Activated CD4-positive, alpha-beta T cell treated with anti-CD3 and anti-CD28 coated beads for 36 hours (primary cell): ENCODE data around the gene KCNK2. TPM values are rescaled to one million over a fixed set of nuclear protein-coding genes. Genes with fewer than 3 reads are reported as not detected.
"Not testable (repeated sequence)": the region's sequence is repeated elsewhere in the genome, so short reads cannot be mapped to it uniquely, and the experiment has no call there.

Experiments used
- ATAC-seq: fragments of 200-7000 bp; cut with Tn5 transposase; one replicate; pipeline ENCODE4 v1.10.0; 2021; ENCODE audit warnings: mild to moderate bottlenecking, moderate library complexity
- CTCF ChIA-PET: fragments of 350-600 bp; sonication (Branson Sonifier 250); formaldehyde crosslinking; loops from one replicate; lab custom pipeline; 2021; ENCODE audit warnings: antibody characterized with exemption; lab: Charles Lee
- POLR2A ChIA-PET: fragments of 350-600 bp; sonication (Branson Sonifier 250); formaldehyde crosslinking; loops from one replicate; lab custom pipeline; 2021; ENCODE audit warnings: antibody characterized with exemption, inconsistent platforms; lab: Charles Lee
- DNase-seq: peaks from one replicate; pipeline ENCODE4 v3.0.0-alpha.2; 2020
- H3K27ac Mint-ChIP-seq: one replicate; pipeline ENCODE4 v1.8.0; 2021; ENCODE audit warnings: mixed read lengths
- H3K27me3 Mint-ChIP-seq: one replicate; pipeline ENCODE4 v1.8.0; 2021; ENCODE audit warnings: mixed read lengths
- H3K36me3 Mint-ChIP-seq: one replicate; pipeline ENCODE4 v1.8.0; 2021; ENCODE audit warnings: low read depth, mixed read lengths
- H3K4me1 Mint-ChIP-seq: one replicate; pipeline ENCODE4 v1.8.0; 2021; ENCODE audit warnings: mixed read lengths
- H3K4me3 Mint-ChIP-seq: one replicate; pipeline ENCODE4 v1.8.0; 2021; ENCODE audit warnings: mild to moderate bottlenecking, moderate library complexity, mixed read lengths
- H3K9me3 Mint-ChIP-seq: one replicate; pipeline ENCODE4 v1.8.0; 2021; ENCODE audit warnings: low read depth, mixed read lengths
- intact Hi-C, 2 experiments: fragments of 100-400 bp; cut with DNase I in 1 of 2; cut with micrococcal nuclease in 1 of 2; formaldehyde crosslinking; loops; one replicate each; pipeline versions ENCODE4 v1.14.2 to v1.15.1; 2022 to 2024; cut with DNase I, micrococcal nuclease
- total RNA-seq, 2 experiments: library from RNA; stranded (reverse); gene quantifications; one replicate each; pipeline ENCODE4 v1.2.3, GENCODE V29; 2021

KCNK2 gene
- total RNA-seq, 2 experiments from 2014 or later = not detected

GRCh38 chr1:215163144-215163543, 80.6 kb downstream of the KCNK2 start:
- intact Hi-C loops, H3K9me3 Mint-ChIP-seq, H3K27ac Mint-ChIP-seq, ATAC-seq, H3K36me3 Mint-ChIP-seq, H3K4me1 Mint-ChIP-seq, DNase-seq, POLR2A ChIA-PET, CTCF ChIA-PET, H3K4me3 Mint-ChIP-seq, H3K27me3 Mint-ChIP-seq: not testable (repeated sequence)

- Mint-ChIP-seq H3K36me3 (no peaks in the 10 kb centered on the region), H3K4me1 (no peaks in the 10 kb centered on the region), H3K9me3 (peaks cover 5% of the 10 kb centered on the region), H3K27ac (no peak overlapping the region), H3K27me3 (no peaks in the 10 kb centered on the region), H3K4me3 (no peak overlapping the region)
- ChIA-PET POLR2A (no interaction called here), CTCF (no interaction called here)
- no peak for ATAC-seq
- no peak for DNase-seq
- intact Hi-C loops = no loop called here
These were observed 84.3 kb downstream of the KCNK2 start for GRCh38 chr1:215166886-215167285.

GRCh38 chr1:215181518-215181917, 99.0 kb downstream of the KCNK2 start:
- no peak overlapping the region for H3K4me3 Mint-ChIP-seq
- ChIA-PET CTCF (no interaction called here), POLR2A (no interaction called here)
- no peak overlapping the region for H3K27ac Mint-ChIP-seq
- peaks cover 2% of the 10 kb centered on the region for H3K27me3 Mint-ChIP-seq
- intact Hi-C loops = no loop called here
- H3K36me3 Mint-ChIP-seq = no peaks in the 10 kb centered on the region
- ATAC-seq = no peak
- H3K4me1 Mint-ChIP-seq = no peaks in the 10 kb centered on the region
- DNase-seq = no peak
- peaks cover 12% of the 10 kb centered on the region for H3K9me3 Mint-ChIP-seq

DNA sequence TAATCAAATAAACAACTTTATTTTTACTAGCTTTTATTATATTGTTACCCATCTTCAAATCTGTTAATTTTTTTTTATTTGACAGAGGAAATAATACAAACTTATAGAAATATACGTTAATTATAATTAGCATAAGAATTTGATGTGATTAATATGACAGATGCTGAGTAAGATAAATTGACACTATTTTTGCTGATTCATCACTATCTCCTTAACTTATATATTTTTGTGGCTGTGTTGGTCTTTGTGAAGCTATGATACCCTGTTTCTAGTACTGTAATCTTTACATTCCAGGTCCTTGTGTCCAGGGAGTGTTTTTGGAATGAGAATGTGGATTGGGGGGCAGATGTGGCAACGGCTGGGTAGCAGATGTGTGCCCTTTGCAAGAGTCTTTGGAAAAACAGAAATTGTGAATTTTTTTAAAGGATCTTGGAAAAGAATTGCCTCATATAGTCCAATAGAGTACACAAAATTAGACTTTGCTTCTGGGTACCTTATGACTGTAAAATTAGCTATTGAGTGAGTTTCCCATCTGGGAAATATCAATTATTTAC, 102.6 kb downstream of the KCNK2 start:
- Mint-ChIP-seq H3K4me3 (no peak overlapping the region), H3K36me3 (no peaks in the 10 kb centered on the region), H3K9me3 (peaks cover 5% of the 10 kb centered on the region), H3K4me1 (no peaks in the 10 kb centered on the region), H3K27ac (no peak overlapping the region), H3K27me3 (peaks cover 4% of the 10 kb centered on the region)
- ATAC-seq (no peak), DNase-seq (no peak)
- CTCF ChIA-PET = interaction anchor here (0.6 kb wide), 1 partner anchor 216 kb away, joined by 3 read pairs; no protein-coding TSS in a partner anchor
- intact Hi-C loops = no loop called here
- POLR2A ChIA-PET = no interaction called here

DNA sequence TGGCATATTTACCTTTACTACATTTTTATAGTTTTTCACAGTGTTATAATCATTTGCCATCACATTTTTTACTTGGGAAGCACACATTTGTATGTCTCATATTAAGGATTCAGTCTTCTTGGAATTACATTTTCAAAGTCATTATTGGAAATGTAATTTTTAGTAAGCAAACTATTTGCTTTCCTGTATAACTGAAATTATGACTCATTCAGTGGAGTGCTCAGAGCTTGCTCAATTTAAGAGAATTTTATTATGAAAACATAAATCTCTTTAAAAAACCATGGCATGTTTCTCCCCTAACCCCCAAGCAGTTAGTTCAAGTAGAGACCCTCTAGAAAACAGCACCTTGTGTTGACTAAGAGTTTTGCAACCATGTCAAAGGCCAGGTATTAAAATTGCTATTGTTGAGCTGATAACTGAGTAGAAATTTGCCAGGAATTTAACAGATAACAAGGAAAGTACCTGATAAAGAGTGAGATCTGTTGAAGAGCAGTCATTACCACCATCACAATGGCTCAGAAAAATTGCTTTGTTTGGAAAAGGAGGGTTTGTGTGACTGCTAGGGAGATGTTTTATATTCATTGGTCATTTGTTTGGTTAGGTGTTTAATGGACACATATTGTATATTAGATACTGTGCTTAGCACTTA, 105.9 kb downstream of the KCNK2 start:
- Mint-ChIP-seq H3K4me3 (no peak overlapping the region), H3K36me3 (no peaks in the 10 kb centered on the region), H3K4me1 (no peaks in the 10 kb centered on the region), H3K27ac (no peak overlapping the region), H3K27me3 (peaks cover 4% of the 10 kb centered on the region), H3K9me3 (no peaks in the 10 kb centered on the region)
- no peak for DNase-seq
- ATAC-seq = no peak
- CTCF ChIA-PET = no interaction called here
- POLR2A ChIA-PET = no interaction called here
- intact Hi-C loops = no loop called here

GRCh38 chr1:215192306-215192705, 109.8 kb downstream of the KCNK2 start:
- Mint-ChIP-seq H3K9me3 (no peaks in the 10 kb centered on the region), H3K36me3 (no peaks in the 10 kb centered on the region), H3K4me1 (no peaks in the 10 kb centered on the region), H3K4me3 (no peak overlapping the region), H3K27me3 (peaks cover 5% of the 10 kb centered on the region), H3K27ac (no peak overlapping the region)
- DNase-seq = no peak
- intact Hi-C loops = no loop called here
- ChIA-PET CTCF (no interaction called here), POLR2A (no interaction called here)
- no peak for ATAC-seq

- ChIA-PET POLR2A (no interaction called here), CTCF (interaction anchor here (0.7 kb wide), 1 partner anchor 41 kb away, joined by 3 read pairs; no protein-coding TSS in a partner anchor)
- Mint-ChIP-seq H3K4me1 (no peaks in the 10 kb centered on the region), H3K36me3 (no peaks in the 10 kb centered on the region), H3K4me3 (no peak overlapping the region), H3K27ac (no peak overlapping the region), H3K9me3 (no peaks in the 10 kb centered on the region), H3K27me3 (peaks cover 3% of the 10 kb centered on the region)
- intact Hi-C loops = no loop called here
- DNase-seq (no peak), ATAC-seq (no peak)
These were observed 115.5 kb downstream of the KCNK2 start for GRCh38 chr1:215198021-215198420.

DNA sequence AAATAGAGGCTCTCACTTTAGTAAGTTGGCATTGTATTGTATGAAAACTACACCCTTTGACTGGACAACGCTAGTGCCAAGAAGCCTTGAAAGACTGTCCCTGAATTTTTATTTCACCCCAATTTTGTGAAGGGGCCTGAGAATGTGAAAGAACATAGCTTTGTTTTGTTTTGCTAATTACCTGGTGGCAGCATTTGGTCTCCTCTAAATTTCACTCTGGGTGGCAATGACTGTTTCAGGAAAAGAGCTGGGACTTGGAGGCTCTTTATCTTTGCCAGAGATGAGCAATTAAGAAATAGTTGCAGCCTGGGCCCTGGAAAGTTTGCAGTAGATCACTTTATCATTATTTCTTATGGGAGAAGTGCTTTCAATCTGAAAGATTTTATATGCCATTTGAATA, 117.6 kb downstream of the KCNK2 start:
- intact Hi-C loops = no loop called here
- ChIA-PET CTCF (no interaction called here), POLR2A (no interaction called here)
- H3K27me3 Mint-ChIP-seq = peaks cover 1% of the 10 kb centered on the region
- no peak for ATAC-seq
- H3K27ac Mint-ChIP-seq = no peak overlapping the region
- no peaks in the 10 kb centered on the region for H3K36me3 Mint-ChIP-seq
- H3K9me3 Mint-ChIP-seq = no peaks in the 10 kb centered on the region
- DNase-seq = no peak
- H3K4me1 Mint-ChIP-seq = no peaks in the 10 kb centered on the region
- H3K4me3 Mint-ChIP-seq = no peak overlapping the region

GRCh38 chr1:215201283-215201682, 118.7 kb downstream of the KCNK2 start:
- no peak for ATAC-seq
- intact Hi-C loops = no loop called here
- no peak overlapping the region for H3K4me3 Mint-ChIP-seq
- ChIA-PET POLR2A (no interaction called here), CTCF (interaction anchor here (0.6 kb wide), 1 partner anchor 184 kb away, joined by 3 read pairs; no protein-coding TSS in a partner anchor)
- no peak overlapping the region for H3K27ac Mint-ChIP-seq
- no peaks in the 10 kb centered on the region for H3K4me1 Mint-ChIP-seq
- no peaks in the 10 kb centered on the region for H3K9me3 Mint-ChIP-seq
- no peak for DNase-seq
- no peaks in the 10 kb centered on the region for H3K36me3 Mint-ChIP-seq
- no peaks in the 10 kb centered on the region for H3K27me3 Mint-ChIP-seq

- intact Hi-C loops = no loop called here
- no peak overlapping the region for H3K4me3 Mint-ChIP-seq
These were observed 120.3 kb downstream of the KCNK2 start for GRCh38 chr1:215202868-215203267.

GRCh38 chr1:215210167-215210566, 127.6 kb downstream of the KCNK2 start:
- Mint-ChIP-seq H3K27ac (no peak overlapping the region), H3K4me3 (no peak overlapping the region), H3K36me3 (no peaks in the 10 kb centered on the region), H3K9me3 (no peaks in the 10 kb centered on the region), H3K27me3 (no peaks in the 10 kb centered on the region), H3K4me1 (no peaks in the 10 kb centered on the region)
- DNase-seq (no peak), ATAC-seq (no peak)
- intact Hi-C loops = no loop called here
- ChIA-PET CTCF (no interaction called here), POLR2A (no interaction called here)

More at GRCh38 chr1:215202868-215203267, 120.3 kb downstream of the KCNK2 start:
- ChIA-PET CTCF (no interaction called here), POLR2A (no interaction called here)
- Mint-ChIP-seq H3K4me1 (no peaks in the 10 kb centered on the region), H3K27me3 (no peaks in the 10 kb centered on the region), H3K27ac (no peak overlapping the region), H3K9me3 (no peaks in the 10 kb centered on the region), H3K36me3 (no peaks in the 10 kb centered on the region)
- DNase-seq (no peak), ATAC-seq (no peak)

DNA sequence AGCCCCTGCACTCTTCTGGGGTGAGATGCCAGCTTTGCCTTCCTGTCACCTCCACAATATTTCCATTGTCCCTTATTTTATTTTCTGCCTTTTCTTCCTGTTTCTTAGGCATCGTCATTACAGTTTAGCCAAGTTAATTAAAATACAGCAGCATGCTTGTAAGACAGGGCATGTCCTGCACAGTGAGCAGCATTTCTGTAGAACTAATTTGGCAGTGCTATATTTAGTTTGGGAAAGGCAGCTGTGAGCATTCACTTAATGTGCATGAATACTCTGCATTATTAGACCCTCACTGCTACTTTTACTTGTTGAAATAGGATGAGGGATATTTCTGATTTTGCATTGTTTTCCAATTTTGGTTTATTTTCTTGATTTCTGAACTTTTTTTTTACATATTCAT, 133.3 kb downstream of the KCNK2 start:
- no peak for DNase-seq
- no peaks in the 10 kb centered on the region for H3K27me3 Mint-ChIP-seq
- intact Hi-C loops = no loop called here
- H3K36me3 Mint-ChIP-seq = no peaks in the 10 kb centered on the region
- no peak overlapping the region for H3K27ac Mint-ChIP-seq
- no peaks in the 10 kb centered on the region for H3K4me1 Mint-ChIP-seq
- H3K9me3 Mint-ChIP-seq = no peaks in the 10 kb centered on the region
- POLR2A ChIA-PET = no interaction called here
- H3K4me3 Mint-ChIP-seq = no peak overlapping the region
- no peak for ATAC-seq
- CTCF ChIA-PET = no interaction called here
